Activated CD8-positive, alpha-beta T cell treated with anti-CD3 and anti-CD28 coated beads for 36 hours (primary cell): Measurements from ENCODE around the gene MDH1. TPM values are rescaled to one million over a fixed set of nuclear protein-coding genes. Genes with fewer than 3 reads are reported as not detected.

Experiments
- ATAC-seq: fragments of 200-7000 bp; cut with Tn5 transposase; one replicate; pipeline ENCODE4 v1.10.0; 2021; ENCODE audit warnings: mild to moderate bottlenecking, moderate library complexity
- CTCF ChIA-PET: fragments of 350-600 bp; sonication (Branson Sonifier 250); formaldehyde crosslinking; loops from one replicate; lab custom pipeline; 2021; ENCODE audit warnings: antibody characterized with exemption; lab: Charles Lee
- POLR2A ChIA-PET: fragments of 350-600 bp; sonication (Branson Sonifier 250); formaldehyde crosslinking; loops from one replicate; lab custom pipeline; 2021; ENCODE audit warnings: antibody characterized with exemption; lab: Charles Lee
- DNase-seq: peaks from one replicate; pipeline ENCODE4 v3.0.0-alpha.2; 2020
- H3K27ac Mint-ChIP-seq: one replicate; pipeline ENCODE4 v1.8.0; 2021; ENCODE audit warnings: mild to moderate bottlenecking, mixed read lengths
- H3K27me3 Mint-ChIP-seq: one replicate; pipeline ENCODE4 v1.8.0; 2021; ENCODE audit warnings: mixed read lengths
- H3K36me3 Mint-ChIP-seq: one replicate; pipeline ENCODE4 v1.8.0; 2021; ENCODE audit warnings: low read depth, mixed read lengths
- H3K4me1 Mint-ChIP-seq: one replicate; pipeline ENCODE4 v1.8.0; 2021; ENCODE audit warnings: low read depth, mixed read lengths
- H3K4me3 Mint-ChIP-seq: one replicate; pipeline ENCODE4 v1.8.0; 2021; ENCODE audit warnings: mild to moderate bottlenecking, moderate library complexity, mixed read lengths
- H3K9me3 Mint-ChIP-seq: one replicate; pipeline ENCODE4 v1.8.0; 2021; ENCODE audit warnings: mixed read lengths
- CTCF ChIP-seq: fragments of 200-600 bp; IDR thresholded peaks from one replicate; pipeline ENCODE4 v1.8.0; 2022; ENCODE audit warnings: antibody characterized with exemption, mild to moderate bottlenecking
- intact Hi-C: fragments of 100-400 bp; cut with micrococcal nuclease; formaldehyde crosslinking; loops from one replicate; pipeline ENCODE4 v1.10.0; 2022
- total RNA-seq, 2 experiments: library from RNA; stranded (reverse); gene quantifications; one replicate each; pipeline ENCODE4 v1.2.3, GENCODE V29; 2021

MDH1 gene
- total RNA-seq, 2 experiments from 2014 or later, result 241 to 246 TPM

GRCh38 chr2:63642946-63643345, 54.2 kb downstream of the MDH1 start:
- no peak for TF ChIP-seq CTCF
- intact Hi-C loops, result no loop called here
- H3K27me3 Mint-ChIP-seq, result peaks cover 11% of the 10 kb centered on the region
- ATAC-seq (no peak), DNase-seq (no peak)
- CTCF ChIA-PET, result no interaction called here
- H3K9me3 Mint-ChIP-seq, result no peaks in the 10 kb centered on the region
- no peak overlapping the region for H3K4me3 Mint-ChIP-seq
- H3K4me1 Mint-ChIP-seq, result no peaks in the 10 kb centered on the region
- POLR2A ChIA-PET, result no interaction called here
- no peaks in the 10 kb centered on the region for H3K36me3 Mint-ChIP-seq
- H3K27ac Mint-ChIP-seq, result no peak overlapping the region

- no peak overlapping the region for H3K4me3 Mint-ChIP-seq
- no peak for ATAC-seq
- no peak overlapping the region for H3K27ac Mint-ChIP-seq
- H3K4me1 Mint-ChIP-seq, result no peaks in the 10 kb centered on the region
- H3K36me3 Mint-ChIP-seq, result no peaks in the 10 kb centered on the region
- TF ChIP-seq CTCF, result no peak
- ChIA-PET POLR2A (no interaction called here), CTCF (no interaction called here)
- peaks cover 13% of the 10 kb centered on the region for H3K27me3 Mint-ChIP-seq
- no peak for DNase-seq
- intact Hi-C loops, result no loop called here
- H3K9me3 Mint-ChIP-seq, result no peaks in the 10 kb centered on the region
These were observed 54.7 kb downstream of the MDH1 start for GRCh38 chr2:63643486-63643885.

GRCh38 chr2:63648632-63649031, 59.9 kb downstream of the MDH1 start:
- Mint-ChIP-seq H3K4me1 (no peaks in the 10 kb centered on the region), H3K27me3 (peaks cover 13% of the 10 kb centered on the region), H3K9me3 (no peaks in the 10 kb centered on the region), H3K36me3 (no peaks in the 10 kb centered on the region), H3K27ac (no peak overlapping the region), H3K4me3 (no peak overlapping the region)
- intact Hi-C loops, result no loop called here
- POLR2A ChIA-PET, result no interaction called here
- no peak for TF ChIP-seq CTCF
- CTCF ChIA-PET, result no interaction called here
- DNase-seq (no peak), ATAC-seq (no peak)

- TF ChIP-seq CTCF, result no peak
- POLR2A ChIA-PET, result no interaction called here
- no peak overlapping the region for H3K4me3 Mint-ChIP-seq
- intact Hi-C loops, result no loop called here
- peaks cover 10% of the 10 kb centered on the region for H3K27me3 Mint-ChIP-seq
- no peak overlapping the region for H3K27ac Mint-ChIP-seq
- ATAC-seq, result no peak
- peaks cover 2% of the 10 kb centered on the region for H3K4me1 Mint-ChIP-seq
- DNase-seq, result no peak
- H3K9me3 Mint-ChIP-seq, result no peaks in the 10 kb centered on the region
- CTCF ChIA-PET, result no interaction called here
- H3K36me3 Mint-ChIP-seq, result no peaks in the 10 kb centered on the region
These were observed 61.1 kb downstream of the MDH1 start for GRCh38 chr2:63649829-63650228.

GRCh38 chr2:63650756-63651155, 62.0 kb downstream of the MDH1 start:
- ATAC-seq (no peak), DNase-seq (no peak)
- TF ChIP-seq CTCF, result no peak
- Mint-ChIP-seq H3K27me3 (peaks cover 9% of the 10 kb centered on the region), H3K9me3 (no peaks in the 10 kb centered on the region), H3K4me1 (peaks cover 5% of the 10 kb centered on the region), H3K36me3 (no peaks in the 10 kb centered on the region), H3K27ac (no peak overlapping the region), H3K4me3 (no peak overlapping the region)
- intact Hi-C loops, result no loop called here
- ChIA-PET POLR2A (no interaction called here), CTCF (no interaction called here)
